Brain microvascular endothelial cell (primary cell): ENCODE data around the gene HMGXB3.
A peak's percentile ranks its signal among the peaks of the same experiment; 100 is the strongest.

Experiments used
- DNase-seq: peaks from one replicate; pipeline ENCODE4 v3.0.0-alpha.2; 2020
- H3K27ac ChIP-seq: fragments of 250-450 bp; sonication (Bioruptor Pico); 2 replicates; pipeline ENCODE4 v1.5.1; 2020; ENCODE audit warnings: mild to moderate bottlenecking, moderate library complexity
- H3K27me3 ChIP-seq: fragments of 250-450 bp; sonication (Bioruptor Pico); replicated peaks from 2 replicates; pipeline ENCODE4 v1.5.1; 2020; ENCODE audit warnings: mild to moderate bottlenecking
- H3K36me3 ChIP-seq: fragments of 250-450 bp; sonication (Bioruptor Pico); replicated peaks from 2 replicates; pipeline ENCODE4 v1.5.1; 2020; ENCODE audit warnings: mild to moderate bottlenecking
- H3K4me3 ChIP-seq: 2 replicates; pipeline ENCODE4 v1.5.1; 2011; ENCODE audit warnings: low read depth, mild to moderate bottlenecking, control low read depth, low read length, moderate library complexity
- in situ Hi-C: cut with HindIII; loops from 2 replicates; pipeline ENCODE4 v1.10.0; 2017; ENCODE audit warnings: low sequenced_read_pairs, low pct_ligation_motif_present
- TF ChIP-seq, protein P1 (sequence below): IDR thresholded peaks from 2 replicates; pipeline ENCODE4 v1.5.1; 2011; ENCODE audit warnings: low read depth, mild to moderate bottlenecking, moderate library complexity, low read length, control low read depth, inconsistent platforms; ENCODE audit errors: missing control alignments

Gene HMGXB3

DNA sequence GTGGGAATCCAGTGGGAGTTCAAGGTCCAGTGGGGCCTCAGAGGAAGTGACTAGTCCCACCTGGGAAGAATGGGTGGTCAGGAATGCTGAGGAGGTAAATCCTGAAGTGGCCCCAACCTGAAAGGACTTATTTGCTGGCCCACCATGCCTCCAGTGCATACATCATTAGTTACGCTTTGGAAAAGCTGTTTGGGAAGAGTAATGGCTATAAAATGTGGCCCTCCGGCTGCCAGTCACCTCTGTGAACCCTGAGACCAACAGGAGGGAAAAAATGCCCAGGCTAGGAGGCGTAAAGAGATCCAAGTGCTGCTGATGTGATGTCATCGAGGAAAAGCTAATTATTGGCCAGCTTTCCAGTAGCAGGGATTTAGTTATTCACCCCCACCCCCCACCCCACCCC is 42.7 kb upstream of the HMGXB3 start:
- Histone ChIP-seq H3K4me3 (no peak overlapping the region), H3K36me3 (no peaks in the 10 kb centered on the region), H3K27me3 (no peaks in the 10 kb centered on the region), H3K27ac (no peak overlapping the region)
- DNase-seq, result no peak
- in situ Hi-C loops, result no loop called here
- TF ChIP-seq, protein P1, sequence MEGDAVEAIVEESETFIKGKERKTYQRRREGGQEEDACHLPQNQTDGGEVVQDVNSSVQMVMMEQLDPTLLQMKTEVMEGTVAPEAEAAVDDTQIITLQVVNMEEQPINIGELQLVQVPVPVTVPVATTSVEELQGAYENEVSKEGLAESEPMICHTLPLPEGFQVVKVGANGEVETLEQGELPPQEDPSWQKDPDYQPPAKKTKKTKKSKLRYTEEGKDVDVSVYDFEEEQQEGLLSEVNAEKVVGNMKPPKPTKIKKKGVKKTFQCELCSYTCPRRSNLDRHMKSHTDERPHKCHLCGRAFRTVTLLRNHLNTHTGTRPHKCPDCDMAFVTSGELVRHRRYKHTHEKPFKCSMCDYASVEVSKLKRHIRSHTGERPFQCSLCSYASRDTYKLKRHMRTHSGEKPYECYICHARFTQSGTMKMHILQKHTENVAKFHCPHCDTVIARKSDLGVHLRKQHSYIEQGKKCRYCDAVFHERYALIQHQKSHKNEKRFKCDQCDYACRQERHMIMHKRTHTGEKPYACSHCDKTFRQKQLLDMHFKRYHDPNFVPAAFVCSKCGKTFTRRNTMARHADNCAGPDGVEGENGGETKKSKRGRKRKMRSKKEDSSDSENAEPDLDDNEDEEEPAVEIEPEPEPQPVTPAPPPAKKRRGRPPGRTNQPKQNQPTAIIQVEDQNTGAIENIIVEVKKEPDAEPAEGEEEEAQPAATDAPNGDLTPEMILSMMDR, result no peak

DNA sequence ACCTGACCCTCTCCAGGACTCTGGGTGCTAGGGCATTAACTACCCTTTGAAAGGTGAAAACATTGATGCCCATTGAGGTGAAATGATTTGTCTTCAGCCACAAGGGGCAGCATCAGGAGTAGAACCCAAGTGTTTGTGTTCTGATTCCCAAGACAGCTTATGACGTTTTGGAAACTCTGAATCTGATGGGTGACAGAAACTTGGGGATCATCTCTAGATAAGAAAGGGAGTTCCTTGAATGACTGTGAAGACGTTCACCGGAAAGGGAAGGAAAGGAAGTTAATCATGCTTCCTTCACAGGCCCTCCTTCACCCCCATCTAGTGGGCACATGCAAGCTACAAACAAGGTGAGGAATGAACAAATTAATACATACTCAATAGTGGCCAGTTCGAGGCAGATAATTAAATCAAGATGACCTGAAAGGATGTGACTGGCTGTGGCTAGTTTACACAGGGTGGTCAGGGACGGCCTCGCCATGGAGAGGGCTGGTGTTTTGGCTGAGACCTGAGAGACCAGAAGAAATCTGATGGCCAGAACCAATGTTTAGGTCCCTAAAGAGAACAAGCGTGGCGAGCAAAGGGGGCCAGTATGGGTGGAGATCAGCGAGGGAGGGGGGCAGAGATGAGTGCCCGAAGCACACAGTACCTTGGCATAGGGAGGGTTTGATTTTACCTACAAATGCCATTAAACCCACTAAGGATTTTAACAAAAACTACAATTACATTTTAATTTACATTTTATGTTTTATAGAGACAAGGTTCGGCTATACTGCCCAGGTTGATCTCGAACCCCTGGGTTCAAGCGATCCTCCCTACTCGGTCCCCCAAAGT is 40.9 kb upstream of the HMGXB3 start:
- in situ Hi-C loops, result no loop called here
- peak; percentile 69 for DNase-seq
- TF ChIP-seq, protein P1, result peak; percentile 74
- H3K4me3 ChIP-seq, result peak overlapping the region; percentile 77
- no peaks in the 10 kb centered on the region for H3K27me3 ChIP-seq
- peak overlapping the region; percentile 67 for H3K27ac ChIP-seq
- H3K36me3 ChIP-seq, result no peaks in the 10 kb centered on the region

DNA sequence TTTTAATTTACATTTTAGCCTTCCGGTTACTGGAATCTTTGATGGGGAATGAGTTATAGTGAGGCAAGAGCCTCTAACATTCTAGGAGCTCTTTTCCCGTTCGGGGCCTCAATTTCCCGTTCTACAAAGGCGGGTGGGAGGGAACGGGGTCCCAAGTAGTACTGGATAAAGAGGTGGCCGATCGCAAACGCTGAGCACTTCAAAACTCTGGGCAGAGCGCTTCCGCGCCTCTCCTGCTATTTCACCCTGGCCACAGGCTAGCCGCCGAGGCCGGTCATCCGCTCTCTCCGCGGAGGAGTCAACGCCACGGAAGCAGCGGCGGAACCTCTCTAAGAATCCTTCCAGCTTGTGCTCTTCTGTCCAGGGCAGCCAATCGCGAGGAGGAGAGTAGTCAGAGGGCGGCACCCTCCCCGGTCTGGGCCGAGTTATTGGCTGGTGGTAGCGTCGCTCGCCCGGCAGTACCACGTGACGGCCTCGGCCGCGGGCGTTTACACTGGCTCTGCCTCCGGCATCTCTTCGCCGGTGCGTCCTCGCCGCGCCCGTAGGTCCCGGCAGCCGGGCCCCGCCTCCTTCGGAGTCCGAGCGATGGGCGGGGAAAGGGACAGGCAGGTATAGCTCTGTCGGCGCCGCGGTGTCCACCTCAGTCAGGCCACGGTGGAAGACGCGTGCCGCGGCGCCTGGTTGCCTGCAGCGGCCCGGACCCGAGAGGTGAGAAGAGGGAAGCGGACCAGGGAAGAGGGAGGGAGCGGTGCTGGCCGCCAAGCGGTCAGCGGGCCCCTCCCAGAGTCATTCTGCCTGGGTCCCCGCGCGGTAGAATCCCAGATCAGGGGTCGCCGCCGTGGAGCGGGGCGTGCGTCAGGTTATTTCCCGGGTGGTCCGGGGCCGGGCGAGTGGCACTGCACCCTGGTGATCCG is 40.0 kb upstream of the HMGXB3 start, which contains the start of gene SLC26A2:
SLC26A2 (plus strand) TSS at position 487 of the 914 bp plus-strand sequence. CDS start 16,895 bp downstream, outside the sequence.
- DNase-seq, result peak; percentile 97
- Histone ChIP-seq H3K27ac (peak within 1 kb of the TSS; percentile 67), H3K36me3 (no peaks in the 10 kb centered on the region), H3K27me3 (no peaks in the 10 kb centered on the region), H3K4me3 (peak within 1 kb of the TSS; percentile 77)
- in situ Hi-C loops, result no loop called here
- TF ChIP-seq, protein P1, result peak; percentile 12

DNA sequence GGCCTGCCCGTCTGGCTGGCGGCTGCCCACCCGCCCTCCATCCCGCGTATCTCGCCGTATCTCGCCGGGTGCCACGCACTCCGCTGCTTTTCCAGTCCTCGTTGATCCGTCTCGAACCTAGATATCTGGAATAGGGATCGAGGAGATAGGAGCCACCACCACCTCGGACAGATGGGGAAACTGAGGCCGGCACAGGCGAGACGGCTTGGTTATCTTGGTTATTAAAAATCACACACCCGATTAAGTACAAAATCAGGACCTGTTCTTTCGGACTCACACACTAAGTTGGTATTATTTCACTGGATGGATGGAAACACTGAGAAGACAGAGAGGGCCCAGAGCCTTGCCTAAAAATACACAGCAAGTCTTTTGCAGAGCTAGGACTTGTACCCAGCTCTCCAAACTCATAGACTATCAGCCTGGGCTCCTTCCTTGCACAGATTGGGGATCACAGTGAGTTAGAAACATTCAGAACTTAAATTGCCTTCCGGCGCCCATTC is 39.3 kb upstream of the HMGXB3 start:
- H3K27ac ChIP-seq, result peak overlapping the region; percentile 30
- no peaks in the 10 kb centered on the region for H3K36me3 ChIP-seq
- TF ChIP-seq, protein P1, result no peak
- peak overlapping the region; percentile 77 for H3K4me3 ChIP-seq
- no peak for DNase-seq
- in situ Hi-C loops, result no loop called here
- H3K27me3 ChIP-seq, result no peaks in the 10 kb centered on the region

DNA sequence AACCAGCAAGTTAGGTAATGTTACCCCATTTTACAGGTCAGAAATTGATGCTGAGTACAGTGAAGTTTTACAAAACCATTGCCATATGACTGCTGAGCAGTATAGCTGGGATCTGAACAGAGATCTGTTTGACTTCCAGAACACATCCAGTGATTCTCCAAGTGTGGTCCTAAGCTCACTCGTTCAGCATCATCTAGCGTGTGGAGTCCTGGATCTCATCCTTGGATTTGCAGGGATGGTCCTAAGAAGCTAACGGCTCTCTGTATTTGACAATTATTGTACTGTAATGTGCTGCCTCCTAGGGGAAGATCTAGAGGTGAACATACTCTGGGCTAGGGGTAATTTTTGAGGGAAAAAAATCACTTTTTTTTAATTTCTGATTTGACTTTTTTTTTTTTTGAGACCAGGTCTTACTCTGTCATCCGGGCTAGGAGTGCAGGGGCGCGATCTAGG is 38.6 kb upstream of the HMGXB3 start:
- in situ Hi-C loops, result no loop called here
- Histone ChIP-seq H3K36me3 (no peaks in the 10 kb centered on the region), H3K4me3 (no peak overlapping the region), H3K27me3 (no peaks in the 10 kb centered on the region), H3K27ac (no peak overlapping the region)
- TF ChIP-seq, protein P1, result peak; percentile 69
- peak; percentile 53 for DNase-seq
